MM.1S (cell line): ENCODE data around the gene RPL7A.
"Not testable (repeated sequence)": the region's sequence is repeated elsewhere in the genome, so short reads cannot be mapped to it uniquely, and the experiment has no call there.

ENCODE experiments used
- DNase-seq: peaks from one replicate; pipeline ENCODE4 v3.0.0-alpha.2; 2015
- H2AFZ ChIP-seq: fragments of 300-600 bp; sonication (generic); 2 replicates; pipeline ENCODE4 v1.6.0; 2016; ENCODE audit warnings: antibody characterized with exemption, low read length
- H3F3A ChIP-seq: fragments of 300-600 bp; sonication (generic); 2 replicates; pipeline ENCODE4 v1.6.1; 2016; ENCODE audit warnings: mild to moderate bottlenecking, antibody characterized with exemption, low read length, moderate library complexity, mixed read lengths; ENCODE audit not compliant: insufficient read depth
- H3K27ac ChIP-seq: fragments of 300-600 bp; sonication (generic); 2 replicates; pipeline ENCODE4 v1.5.1; 2016; ENCODE audit warnings: mild to moderate bottlenecking, low read length
- H3K27me3 ChIP-seq: fragments of 300-600 bp; sonication (generic); replicated peaks from 2 replicates; pipeline ENCODE4 v1.6.0; 2016; ENCODE audit warnings: low read length; ENCODE audit not compliant: insufficient read depth
- H3K36me3 ChIP-seq: fragments of 300-600 bp; sonication (generic); replicated peaks from 2 replicates; pipeline ENCODE4 v1.6.1; 2016; ENCODE audit warnings: mild to moderate bottlenecking, low read length, mixed read lengths; ENCODE audit not compliant: insufficient read depth
- H3K4me1 ChIP-seq: fragments of 300-600 bp; sonication (generic); 2 replicates; pipeline ENCODE4 v1.6.1; 2016; ENCODE audit warnings: low read length, mixed read lengths
- H3K4me2 ChIP-seq: fragments of 300-600 bp; sonication (generic); 2 replicates; pipeline ENCODE4 v1.6.0; 2016; ENCODE audit warnings: low read depth, low read length
- H3K4me3 ChIP-seq: fragments of 300-600 bp; sonication (generic); 2 replicates; pipeline ENCODE4 v1.5.1; 2016; ENCODE audit warnings: low read length, mixed read lengths
- H3K79me2 ChIP-seq: fragments of 300-600 bp; sonication (generic); 2 replicates; pipeline ENCODE4 v1.6.1; 2016; ENCODE audit warnings: mixed run types, low read length, mixed read lengths
- H3K9ac ChIP-seq: fragments of 300-600 bp; sonication (generic); 2 replicates; pipeline ENCODE4 v1.6.1; 2016; ENCODE audit warnings: low read length, mixed read lengths
- H3K9me2 ChIP-seq: fragments of 300-600 bp; sonication (generic); replicated peaks from 2 replicates; pipeline ENCODE4 v1.6.1; 2016; ENCODE audit warnings: mild to moderate bottlenecking, low read length, mixed read lengths; ENCODE audit not compliant: insufficient read depth
- H3K9me3 ChIP-seq: fragments of 300-600 bp; sonication (generic); replicated peaks from 2 replicates; pipeline ENCODE4 v1.6.1; 2016; ENCODE audit warnings: mild to moderate bottlenecking, low read length, mixed read lengths; ENCODE audit not compliant: insufficient read depth
- H4K20me1 ChIP-seq: fragments of 300-600 bp; sonication (generic); 2 replicates; pipeline ENCODE4 v1.6.1; 2016; ENCODE audit warnings: mild to moderate bottlenecking, low read length, moderate library complexity, mixed read lengths; ENCODE audit not compliant: insufficient read depth
- EZH2 ChIP-seq: fragments of 300-600 bp; sonication (generic); optimal IDR thresholded peaks from 2 replicates; pipeline ENCODE3; 2017; ENCODE audit warnings: low read depth, mild to moderate bottlenecking, antibody characterized with exemption, low read length, mixed read lengths
- EZH2phosphoT487 ChIP-seq: fragments of 300-600 bp; sonication (generic); IDR thresholded peaks from 2 replicates; pipeline ENCODE4 v1.6.1; 2018; ENCODE audit warnings: antibody characterized with exemption, low read length
- TF ChIP-seq, protein P1 (sequence below): fragments of 300-600 bp; sonication (generic); IDR thresholded peaks from 2 replicates; pipeline ENCODE4 v1.5.1; 2016; ENCODE audit warnings: antibody characterized with exemption, low read length, mixed read lengths

Gene RPL7A

DNA sequence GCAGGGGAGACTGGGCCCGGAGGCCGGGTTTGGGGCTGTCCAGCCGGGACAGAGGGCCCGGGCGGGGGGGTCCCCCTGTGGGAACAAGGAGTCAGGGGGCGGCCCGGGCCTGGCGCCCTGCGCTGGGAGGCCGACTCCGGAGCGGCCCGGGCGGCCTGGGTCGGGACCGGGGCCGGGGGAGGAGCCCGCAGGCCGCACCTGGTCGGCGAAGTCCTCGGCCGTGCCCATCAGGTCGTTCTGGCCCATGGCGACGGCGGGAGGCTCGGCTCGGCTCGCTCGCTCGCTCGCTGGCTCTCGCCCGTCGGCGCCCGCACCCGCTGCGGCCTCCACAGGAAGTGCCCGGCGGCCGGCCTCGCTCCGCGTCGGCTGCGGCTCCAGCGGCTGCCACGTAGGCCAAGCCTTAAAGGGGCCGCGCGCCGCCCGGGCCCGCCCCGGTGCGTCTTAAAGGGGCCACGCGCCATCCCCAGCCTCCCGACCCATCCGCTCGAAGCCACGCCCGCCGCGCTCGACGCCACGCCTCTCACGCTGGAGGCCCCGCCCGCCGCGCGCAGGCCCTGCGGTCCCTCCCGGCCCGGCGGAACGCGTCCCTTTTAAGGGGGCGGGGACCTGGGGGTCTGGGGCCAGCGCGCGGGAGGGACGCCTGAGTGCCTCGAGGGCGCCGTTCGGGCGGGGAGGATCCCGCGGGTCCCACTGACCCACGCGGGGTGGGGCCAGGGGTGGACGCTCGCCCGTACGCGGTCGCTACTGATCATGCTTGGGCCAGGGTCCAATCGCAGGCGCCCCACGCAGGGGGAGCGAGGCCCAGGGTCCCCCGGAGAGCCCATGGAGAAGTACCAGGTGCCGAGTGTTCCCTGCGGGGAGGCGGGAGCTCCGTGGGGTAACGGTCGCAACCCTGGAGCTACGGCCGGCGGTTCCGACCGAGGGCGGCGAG lies 28.0 kb downstream of the RPL7A start, which contains the start of the genes STKLD1 and SURF4:
Gene STKLD1, plus strand, starts transcription at position 643 of the 931 bp plus-strand sequence. Its CDS starts 108 bp downstream, at position 751.
Gene SURF4, minus strand, starts transcription at position 337 of the 931 bp plus-strand sequence. Its CDS starts 91 bp downstream, at position 246.
- Histone ChIP-seq H3F3A (no peaks in the 10 kb centered on the region), H3K9me2 (no peaks in the 10 kb centered on the region), H2AFZ (peak within 1 kb of the TSS; percentile 98), H3K4me3 (peak within 1 kb of the TSS; percentile 99), H3K79me2 (peaks cover 47% of the 10 kb centered on the region), H3K4me1 (no peaks in the 10 kb centered on the region), H3K4me2 (peak within 1 kb of the TSS; percentile 94), H3K27me3 (peaks cover 29% of the 10 kb centered on the region), H4K20me1 (peaks cover 17% of the 10 kb centered on the region; the same call in 1 of the 2 replicates), H3K36me3 (no peaks in the 10 kb centered on the region; the same call in 1 of the 2 replicates), H3K9me3 (no peaks in the 10 kb centered on the region), H3K9ac (peak within 1 kb of the TSS; percentile 95), H3K27ac (peak within 1 kb of the TSS; percentile 32; the same call in 1 of the 2 replicates)
- no peak for TF ChIP-seq EZH2phosphoT487
- no peak for TF ChIP-seq EZH2
- TF ChIP-seq, protein P1, sequence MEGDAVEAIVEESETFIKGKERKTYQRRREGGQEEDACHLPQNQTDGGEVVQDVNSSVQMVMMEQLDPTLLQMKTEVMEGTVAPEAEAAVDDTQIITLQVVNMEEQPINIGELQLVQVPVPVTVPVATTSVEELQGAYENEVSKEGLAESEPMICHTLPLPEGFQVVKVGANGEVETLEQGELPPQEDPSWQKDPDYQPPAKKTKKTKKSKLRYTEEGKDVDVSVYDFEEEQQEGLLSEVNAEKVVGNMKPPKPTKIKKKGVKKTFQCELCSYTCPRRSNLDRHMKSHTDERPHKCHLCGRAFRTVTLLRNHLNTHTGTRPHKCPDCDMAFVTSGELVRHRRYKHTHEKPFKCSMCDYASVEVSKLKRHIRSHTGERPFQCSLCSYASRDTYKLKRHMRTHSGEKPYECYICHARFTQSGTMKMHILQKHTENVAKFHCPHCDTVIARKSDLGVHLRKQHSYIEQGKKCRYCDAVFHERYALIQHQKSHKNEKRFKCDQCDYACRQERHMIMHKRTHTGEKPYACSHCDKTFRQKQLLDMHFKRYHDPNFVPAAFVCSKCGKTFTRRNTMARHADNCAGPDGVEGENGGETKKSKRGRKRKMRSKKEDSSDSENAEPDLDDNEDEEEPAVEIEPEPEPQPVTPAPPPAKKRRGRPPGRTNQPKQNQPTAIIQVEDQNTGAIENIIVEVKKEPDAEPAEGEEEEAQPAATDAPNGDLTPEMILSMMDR: no peak
- DNase-seq: peak; percentile 96

DNA sequence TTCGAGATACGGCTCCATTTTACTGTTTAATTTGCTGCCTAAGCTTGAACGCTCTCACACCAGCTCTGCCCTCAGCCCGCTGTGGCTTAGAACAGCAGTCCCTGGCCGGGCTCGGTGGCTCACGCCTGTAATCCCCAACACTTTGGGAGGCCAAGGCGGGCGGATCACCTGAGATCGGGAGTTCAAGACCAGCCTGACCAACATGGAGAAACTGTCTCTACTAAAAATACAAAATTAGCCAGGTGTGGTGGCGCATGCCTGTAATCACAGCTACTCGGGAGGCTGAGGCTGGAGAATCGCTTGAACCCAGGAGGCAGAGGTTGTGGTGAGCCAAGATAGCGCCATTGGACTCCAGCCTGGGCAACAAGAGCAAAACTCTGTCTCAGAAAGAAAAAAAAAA lies 29.3 kb downstream of the RPL7A start:
- not testable (repeated sequence) for H2AFZ ChIP-seq, H3K9ac ChIP-seq, H3K4me1 ChIP-seq, H3K9me2 ChIP-seq, H3K4me3 ChIP-seq, H4K20me1 ChIP-seq, H3K9me3 ChIP-seq, DNase-seq, H3K27ac ChIP-seq, H3K36me3 ChIP-seq, H3F3A ChIP-seq, H3K4me2 ChIP-seq
- Histone ChIP-seq H3K27me3 (peaks cover 29% of the 10 kb centered on the region), H3K79me2 (peaks cover 34% of the 10 kb centered on the region)

DNA sequence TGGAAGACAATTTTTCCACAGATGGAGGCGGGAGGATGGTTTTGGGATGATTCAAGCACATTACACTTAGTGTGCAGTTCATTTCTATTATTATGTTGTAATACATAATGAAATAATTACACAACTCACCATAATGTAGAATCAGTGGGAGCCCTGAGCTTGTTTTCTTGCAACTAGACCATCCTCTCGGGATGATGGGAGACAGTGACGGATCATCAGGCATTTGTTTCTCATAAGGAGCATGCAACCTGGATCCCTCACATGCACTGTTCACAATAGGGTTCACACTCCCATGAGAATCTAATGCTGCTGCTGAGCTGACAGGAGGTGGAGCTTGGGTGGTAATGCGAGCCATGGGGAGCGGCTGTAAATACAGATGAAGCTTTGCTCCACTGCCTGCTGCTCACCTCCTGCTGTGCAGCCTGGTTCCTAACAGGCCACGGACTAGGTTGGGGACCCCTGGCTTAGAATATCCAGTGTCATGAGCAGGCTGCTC lies 29.8 kb downstream of the RPL7A start:
- Histone ChIP-seq H3K9ac (no peak overlapping the region), H3K27ac (no peak overlapping the region), H3K9me2 (no peaks in the 10 kb centered on the region), H3K36me3 (no peaks in the 10 kb centered on the region; the same call in 1 of the 2 replicates), H3F3A (no peaks in the 10 kb centered on the region), H3K79me2 (peaks cover 29% of the 10 kb centered on the region), H2AFZ (no peak overlapping the region), H3K4me1 (no peaks in the 10 kb centered on the region), H3K9me3 (no peaks in the 10 kb centered on the region), H3K27me3 (peaks cover 29% of the 10 kb centered on the region), H3K4me2 (no peak overlapping the region), H4K20me1 (peaks cover 3% of the 10 kb centered on the region; the same call in 1 of the 2 replicates), H3K4me3 (no peak overlapping the region)
- no peak for TF ChIP-seq EZH2
- TF ChIP-seq, protein P1: no peak
- no peak for TF ChIP-seq EZH2phosphoT487
- no peak for DNase-seq
